ENCODE results near the gene THADA.

The THADA gene

DNA sequence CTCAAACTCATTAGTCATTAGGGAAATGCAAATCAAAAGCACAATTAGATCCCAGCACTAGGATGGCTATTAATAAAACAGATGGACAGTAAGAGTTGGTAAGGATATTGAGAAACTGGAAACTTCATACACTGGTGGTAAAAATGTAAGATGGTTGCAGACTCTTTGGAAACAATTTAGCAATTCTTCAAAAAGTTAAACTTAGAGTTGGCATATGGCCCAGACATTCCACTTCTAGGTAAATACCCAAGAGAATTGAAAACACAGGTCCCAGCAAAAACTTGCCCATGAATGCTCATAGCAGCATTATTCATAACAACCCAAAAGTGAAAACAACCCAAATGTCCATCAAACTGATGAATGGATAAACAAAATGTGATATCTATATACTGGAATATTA, 284.6 kb downstream of the THADA start:
- DNase-seq (ENCODE audit: extremely low spot score), result no peak
- CTCF ChIA-PET, result no interaction called here
- TF ChIP-seq, protein P1, sequence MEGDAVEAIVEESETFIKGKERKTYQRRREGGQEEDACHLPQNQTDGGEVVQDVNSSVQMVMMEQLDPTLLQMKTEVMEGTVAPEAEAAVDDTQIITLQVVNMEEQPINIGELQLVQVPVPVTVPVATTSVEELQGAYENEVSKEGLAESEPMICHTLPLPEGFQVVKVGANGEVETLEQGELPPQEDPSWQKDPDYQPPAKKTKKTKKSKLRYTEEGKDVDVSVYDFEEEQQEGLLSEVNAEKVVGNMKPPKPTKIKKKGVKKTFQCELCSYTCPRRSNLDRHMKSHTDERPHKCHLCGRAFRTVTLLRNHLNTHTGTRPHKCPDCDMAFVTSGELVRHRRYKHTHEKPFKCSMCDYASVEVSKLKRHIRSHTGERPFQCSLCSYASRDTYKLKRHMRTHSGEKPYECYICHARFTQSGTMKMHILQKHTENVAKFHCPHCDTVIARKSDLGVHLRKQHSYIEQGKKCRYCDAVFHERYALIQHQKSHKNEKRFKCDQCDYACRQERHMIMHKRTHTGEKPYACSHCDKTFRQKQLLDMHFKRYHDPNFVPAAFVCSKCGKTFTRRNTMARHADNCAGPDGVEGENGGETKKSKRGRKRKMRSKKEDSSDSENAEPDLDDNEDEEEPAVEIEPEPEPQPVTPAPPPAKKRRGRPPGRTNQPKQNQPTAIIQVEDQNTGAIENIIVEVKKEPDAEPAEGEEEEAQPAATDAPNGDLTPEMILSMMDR (IDR thresholded peaks at IDR 0.05; ENCODE audit: control extremely low read depth, extremely low read depth, low read depth, missing control alignments), result no peak
- POLR2A ChIA-PET, result no interaction called here

DNA sequence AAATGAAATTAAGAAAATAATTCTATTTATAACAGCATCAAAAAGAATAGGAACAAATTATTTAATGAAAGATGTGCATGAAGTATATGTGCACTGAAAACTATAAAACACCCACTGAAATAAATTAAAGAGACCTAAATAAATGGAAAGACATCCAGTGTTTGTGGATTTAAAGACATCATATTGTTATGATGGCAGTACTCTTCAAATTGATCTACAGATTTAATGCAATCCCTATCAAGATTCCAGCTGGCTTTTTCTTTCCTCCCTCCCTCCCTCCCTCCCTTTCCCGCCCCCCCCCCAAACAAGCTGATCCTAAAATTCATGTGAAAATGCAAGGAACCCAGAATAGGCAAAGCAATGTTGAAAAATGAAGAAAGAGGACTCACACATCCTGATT, 285.9 kb downstream of the THADA start:
- POLR2A ChIA-PET, result no interaction called here
- no peak for DNase-seq (ENCODE audit: extremely low spot score)
- TF ChIP-seq, protein P1 (IDR thresholded peaks at IDR 0.05; ENCODE audit: control extremely low read depth, extremely low read depth, low read depth, missing control alignments), result no peak
- CTCF ChIA-PET, result interaction anchor here (1.1 kb wide), 1 partner anchor 28 kb away, joined by 3 read pairs; no protein-coding TSS in a partner anchor

DNA sequence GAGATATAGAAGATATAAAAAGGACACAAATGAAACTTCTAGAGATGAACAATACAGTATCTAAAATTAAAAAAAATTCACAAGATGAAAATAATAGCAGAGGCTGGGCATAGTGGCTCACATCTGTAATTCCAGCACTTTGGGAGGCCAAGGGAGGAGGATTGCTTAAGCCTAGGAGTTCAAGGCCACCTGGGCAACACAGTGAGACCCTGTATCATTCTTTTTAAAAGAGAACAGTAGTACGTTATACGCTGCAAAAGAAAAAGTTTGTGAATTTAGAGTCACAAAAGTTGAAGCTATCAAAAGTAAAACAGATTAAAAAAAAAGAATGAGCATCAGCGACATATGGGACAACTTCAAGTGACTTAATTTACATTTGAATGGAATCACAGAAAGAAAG, 287.9 kb downstream of the THADA start:
- TF ChIP-seq, protein P1 (IDR thresholded peaks at IDR 0.05; ENCODE audit: control extremely low read depth, extremely low read depth, low read depth, missing control alignments), result no peak
- ChIA-PET POLR2A (no interaction called here), CTCF (interaction anchor here (1.0 to 2.1 kb wide), 3 partner anchors 9 to 34 kb away, joined by 3 to 6 read pairs (median 5); no protein-coding TSS in a partner anchor)
- no peak for DNase-seq (ENCODE audit: extremely low spot score)

DNA sequence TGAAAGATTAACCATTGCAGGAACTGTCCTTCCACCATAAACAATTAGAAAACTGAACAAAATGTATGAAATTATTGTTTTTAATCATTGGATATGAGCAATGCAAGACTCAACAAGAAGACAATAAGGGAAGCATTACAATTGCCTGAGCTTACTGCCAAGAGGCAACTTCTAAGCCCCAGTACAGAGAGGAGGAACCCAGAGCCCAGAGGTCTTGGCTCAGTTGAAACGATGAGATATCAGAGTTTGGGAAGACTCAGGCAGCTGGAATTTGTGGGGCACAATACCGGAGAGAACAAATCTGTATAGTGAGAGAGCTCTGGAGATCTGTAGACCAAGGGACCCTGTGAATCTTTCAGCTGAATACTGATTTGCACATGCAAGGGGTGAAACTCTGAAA, 288.8 kb downstream of the THADA start:
- DNase-seq (ENCODE audit: extremely low spot score), result no peak
- ChIA-PET CTCF (interaction anchor here (1.0 to 2.1 kb wide), 7 partner anchors 10 to 102 kb away, joined by 3 to 6 read pairs (median 3); no protein-coding TSS in a partner anchor), POLR2A (no interaction called here)
- TF ChIP-seq, protein P1 (IDR thresholded peaks at IDR 0.05; ENCODE audit: control extremely low read depth, extremely low read depth, low read depth, missing control alignments), result no peak

DNA sequence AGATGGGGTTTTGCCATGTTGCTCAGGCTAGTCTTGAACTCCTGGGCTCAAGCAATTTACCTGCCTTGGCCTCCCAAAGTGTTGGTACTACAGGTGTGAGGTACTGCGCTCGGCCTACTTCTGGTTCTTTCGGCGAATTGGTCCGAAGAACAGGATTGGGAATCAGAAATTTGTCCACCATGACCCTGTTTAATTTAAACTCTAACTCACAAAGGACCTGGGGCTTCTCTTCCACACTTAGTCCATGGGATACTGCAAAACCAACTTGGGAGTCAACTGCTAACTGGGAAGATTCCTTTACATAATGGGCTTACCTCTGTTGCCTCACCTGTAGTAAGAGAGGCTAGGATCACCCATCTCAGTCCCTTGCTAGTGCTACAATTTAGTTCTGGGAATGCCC, 289.6 kb downstream of the THADA start:
- TF ChIP-seq, protein P1 (IDR thresholded peaks at IDR 0.05; ENCODE audit: control extremely low read depth, extremely low read depth, low read depth, missing control alignments), result no peak
- CTCF ChIA-PET, result interaction anchor here (1.3 to 2.1 kb wide), 4 partner anchors 11 to 68 kb away, joined by 3 to 6 read pairs (median 4); no protein-coding TSS in a partner anchor

DNA sequence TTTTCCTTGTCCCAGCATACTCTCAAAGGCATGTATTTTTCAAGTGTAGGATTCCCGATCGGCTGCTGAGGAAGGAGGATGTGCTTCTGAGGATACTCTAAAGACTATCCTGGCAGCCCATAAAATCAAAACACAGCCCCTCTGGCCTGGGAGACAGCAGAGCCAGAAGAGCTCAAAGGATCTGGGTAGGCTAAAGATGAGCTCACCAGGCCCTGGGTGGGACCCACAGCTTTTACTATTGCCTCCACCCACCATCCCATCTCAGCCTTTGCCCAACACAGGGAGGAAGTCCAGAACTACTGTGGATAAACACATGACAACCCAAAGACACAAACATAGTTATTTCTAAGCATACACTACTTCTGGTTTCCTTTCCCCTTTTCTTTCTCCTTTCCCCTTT, 290.3 kb downstream of the THADA start:
- TF ChIP-seq, protein P1 (IDR thresholded peaks at IDR 0.05; ENCODE audit: control extremely low read depth, extremely low read depth, low read depth, missing control alignments), result no peak
- no peak for DNase-seq (ENCODE audit: extremely low spot score)
- ChIA-PET POLR2A (no interaction called here), CTCF (interaction anchor here (0.9 kb wide), 1 partner anchor 179 kb away, joined by 3 read pairs; no protein-coding TSS in a partner anchor)

More for the DNA sequence above, 289.6 kb downstream of the THADA start:
- no peak for DNase-seq (ENCODE audit: extremely low spot score)
- POLR2A ChIA-PET, result no interaction called here
